ENCODE results near the gene NFYC. TPM values are rescaled to one million over a fixed set of nuclear protein-coding genes. Genes with fewer than 3 reads are reported as not detected.

Gene NFYC
- total RNA-seq, 4 donors from 2014 or later = 45.3 to 58.6 (median 57.4) TPM

DNA sequence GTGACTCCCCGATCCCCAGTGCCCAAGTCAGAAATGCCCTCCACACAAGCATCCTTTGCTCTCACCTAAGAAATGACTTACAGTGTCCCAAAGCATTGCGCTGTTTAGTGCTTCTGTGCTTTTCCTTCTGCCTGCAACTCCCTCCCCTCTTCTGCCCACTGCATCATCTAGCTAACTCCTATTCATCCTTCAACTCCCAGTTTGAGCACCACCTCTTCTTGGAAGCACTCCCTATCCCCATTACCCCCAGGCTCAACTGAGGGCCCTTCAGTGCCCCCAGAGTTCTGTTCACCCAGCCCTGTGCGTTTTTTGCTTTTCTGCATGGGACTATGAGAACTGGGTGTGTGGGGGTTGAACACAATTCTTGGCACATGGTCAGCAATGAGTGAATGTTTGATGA lies 102.1 kb downstream of the NFYC start:
- H3K4me3 ChIP-seq = no peak overlapping the region
- H3K27ac ChIP-seq = no peak overlapping the region
- no peaks in the 10 kb centered on the region for H3K36me3 ChIP-seq
- in situ Hi-C loops (cut with MboI; ENCODE audit: low sequenced_read_pairs in 4 of 4) = no loop called here
- intact Hi-C loops (cut with DNase I; ENCODE audit: low total_unique reads) = no loop called here
- no peak for TF ChIP-seq POLR2A (IDR thresholded peaks at IDR 0.05)
- TF ChIP-seq, protein P1, sequence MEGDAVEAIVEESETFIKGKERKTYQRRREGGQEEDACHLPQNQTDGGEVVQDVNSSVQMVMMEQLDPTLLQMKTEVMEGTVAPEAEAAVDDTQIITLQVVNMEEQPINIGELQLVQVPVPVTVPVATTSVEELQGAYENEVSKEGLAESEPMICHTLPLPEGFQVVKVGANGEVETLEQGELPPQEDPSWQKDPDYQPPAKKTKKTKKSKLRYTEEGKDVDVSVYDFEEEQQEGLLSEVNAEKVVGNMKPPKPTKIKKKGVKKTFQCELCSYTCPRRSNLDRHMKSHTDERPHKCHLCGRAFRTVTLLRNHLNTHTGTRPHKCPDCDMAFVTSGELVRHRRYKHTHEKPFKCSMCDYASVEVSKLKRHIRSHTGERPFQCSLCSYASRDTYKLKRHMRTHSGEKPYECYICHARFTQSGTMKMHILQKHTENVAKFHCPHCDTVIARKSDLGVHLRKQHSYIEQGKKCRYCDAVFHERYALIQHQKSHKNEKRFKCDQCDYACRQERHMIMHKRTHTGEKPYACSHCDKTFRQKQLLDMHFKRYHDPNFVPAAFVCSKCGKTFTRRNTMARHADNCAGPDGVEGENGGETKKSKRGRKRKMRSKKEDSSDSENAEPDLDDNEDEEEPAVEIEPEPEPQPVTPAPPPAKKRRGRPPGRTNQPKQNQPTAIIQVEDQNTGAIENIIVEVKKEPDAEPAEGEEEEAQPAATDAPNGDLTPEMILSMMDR (IDR thresholded peaks at IDR 0.05 in 4 of 5, conservative IDR thresholded peaks at IDR 0.05 in 1 of 5) = no peak
- no peaks in the 10 kb centered on the region for H3K27me3 ChIP-seq
- no peaks in the 10 kb centered on the region for H3K9me3 ChIP-seq
- no peak for ATAC-seq
- H3K4me1 ChIP-seq = peaks cover 30 to 38% of the 10 kb centered on the region in 2 donors
- DNase-seq = no peak

- Histone ChIP-seq H3K9me3 (no peaks in the 10 kb centered on the region), H3K27me3 (no peaks in the 10 kb centered on the region), H3K36me3 (no peaks in the 10 kb centered on the region), H3K27ac (no peak overlapping the region), H3K4me3 (no peak overlapping the region), H3K4me1 (peaks cover 34 to 43% of the 10 kb centered on the region in 2 donors)
- no peak for ATAC-seq
- intact Hi-C loops (cut with DNase I; ENCODE audit: low total_unique reads) = no loop called here
- in situ Hi-C loops (cut with MboI; ENCODE audit: low sequenced_read_pairs in 4 of 4) = no loop called here
- TF ChIP-seq, protein P1 (IDR thresholded peaks at IDR 0.05 in 4 of 5, conservative IDR thresholded peaks at IDR 0.05 in 1 of 5) = no peak
- TF ChIP-seq POLR2A (IDR thresholded peaks at IDR 0.05) = no peak
- DNase-seq = no peak
Measured at GRCh38 chr1:40794048-40794447, 102.5 kb downstream of the NFYC start.

DNA sequence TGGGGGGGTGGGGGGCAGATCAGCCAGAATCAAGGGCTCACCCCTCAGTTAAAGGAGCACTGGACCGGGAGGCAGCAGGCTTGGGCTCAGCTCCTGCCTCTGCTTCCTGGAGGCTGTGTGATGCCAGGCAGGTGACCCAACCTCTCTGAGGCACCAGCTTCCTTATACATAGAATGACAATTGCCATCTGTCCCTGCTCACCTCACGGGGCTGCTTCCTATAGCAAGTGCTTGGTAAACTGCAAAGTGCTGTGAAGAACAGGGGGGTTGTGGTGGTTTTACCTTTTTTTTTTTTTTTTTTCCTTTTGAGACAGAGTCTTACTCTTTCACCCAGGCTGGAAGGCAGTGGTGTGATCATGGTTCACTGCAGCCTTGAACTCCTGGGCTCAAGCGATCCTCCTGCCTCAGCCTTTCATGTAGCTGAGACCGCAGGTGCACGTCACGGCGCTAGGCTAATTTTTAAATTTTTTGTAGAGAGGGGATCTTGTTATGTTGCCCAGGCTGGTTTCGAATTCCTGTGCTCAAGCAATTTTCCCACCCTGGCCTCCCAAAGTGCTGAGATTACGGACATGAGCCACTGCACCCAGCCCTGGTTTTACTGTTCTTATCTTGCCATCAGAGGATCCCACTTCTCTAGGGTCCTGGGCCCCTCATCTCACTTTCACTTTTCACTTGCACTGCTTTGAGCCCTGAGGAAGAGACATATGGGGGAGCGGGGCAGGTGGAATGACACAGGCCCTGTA lies 103.6 kb downstream of the NFYC start:
- H3K9me3 ChIP-seq = no peaks in the 10 kb centered on the region
- in situ Hi-C loops (cut with MboI; ENCODE audit: low sequenced_read_pairs in 4 of 4) (no loop called here), intact Hi-C loops (cut with DNase I; ENCODE audit: low total_unique reads) (loop anchor here (5.0 kb wide), 1 partner anchor 67 kb away; the partner anchor contains the start of gene CITED4)
- H3K27me3 ChIP-seq = no peaks in the 10 kb centered on the region
- ATAC-seq (no peak), DNase-seq (no peak)
- no peaks in the 10 kb centered on the region for H3K36me3 ChIP-seq
- no peak overlapping the region for H3K4me3 ChIP-seq
- no peak for TF ChIP-seq POLR2A (IDR thresholded peaks at IDR 0.05)
- TF ChIP-seq, protein P1 (IDR thresholded peaks at IDR 0.05 in 4 of 5, conservative IDR thresholded peaks at IDR 0.05 in 1 of 5) = no peak
- H3K27ac ChIP-seq = peak overlapping the region; percentile 68 to 81 (median 75)
- H3K4me1 ChIP-seq = peaks cover 45 to 54% of the 10 kb centered on the region in 2 donors

DNA sequence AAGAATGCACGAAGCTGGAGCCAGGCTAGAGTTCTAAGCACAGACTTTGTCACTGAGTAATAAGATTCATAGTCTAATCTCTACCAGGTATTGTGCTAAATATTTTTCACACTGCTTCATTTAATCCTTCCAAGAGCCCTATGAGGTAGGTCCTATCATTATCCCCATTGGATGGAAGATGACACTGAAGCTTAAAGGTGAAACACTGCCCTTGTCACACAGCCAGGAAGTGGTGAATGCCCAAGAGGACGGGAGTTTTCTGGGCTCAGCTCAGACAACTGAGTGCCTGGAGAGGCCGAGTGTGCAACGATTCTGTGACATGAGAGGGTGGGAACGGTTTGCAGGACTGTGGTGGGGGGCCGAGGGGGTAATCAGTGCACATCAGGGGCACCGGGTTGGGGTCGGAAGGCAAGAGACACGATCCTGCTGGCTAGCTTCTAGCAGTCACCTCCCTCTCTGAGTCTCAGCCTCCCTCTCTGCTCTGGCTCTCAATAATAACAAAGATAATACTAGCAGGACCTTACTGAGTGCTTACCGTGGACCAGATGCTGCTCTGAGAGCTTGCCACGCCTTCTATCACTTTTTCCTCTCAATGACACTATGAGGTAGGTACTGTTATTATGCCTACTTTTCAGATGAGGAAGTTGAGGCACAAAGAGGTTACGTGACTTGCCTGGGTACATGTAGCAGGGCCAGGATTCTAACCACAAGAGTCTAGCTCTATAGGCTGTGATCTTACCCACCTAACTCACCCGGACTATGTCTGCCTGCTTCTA lies 104.5 kb downstream of the NFYC start:
- TF ChIP-seq, protein P1 (IDR thresholded peaks at IDR 0.05 in 4 of 5, conservative IDR thresholded peaks at IDR 0.05 in 1 of 5) = no peak
- TF ChIP-seq POLR2A (IDR thresholded peaks at IDR 0.05) = no peak
- ATAC-seq (peak; percentile 34 to 36), DNase-seq (peak in 1 of 2 donors; percentile 45)
- Histone ChIP-seq H3K9me3 (no peaks in the 10 kb centered on the region), H3K27me3 (no peaks in the 10 kb centered on the region), H3K27ac (peak overlapping the region; percentile 68 to 81 (median 75)), H3K36me3 (no peaks in the 10 kb centered on the region), H3K4me1 (peaks cover 51 to 61% of the 10 kb centered on the region in 2 donors), H3K4me3 (no peak overlapping the region)
- intact Hi-C loops (cut with DNase I; ENCODE audit: low total_unique reads) = loop anchor here (5.0 kb wide), 1 partner anchor 66 kb away; the partner anchor contains the start of gene CITED4
- in situ Hi-C loops (cut with MboI; ENCODE audit: low sequenced_read_pairs in 4 of 4) = no loop called here
